K562 (cell line): ENCODE data around the gene TNPO2. TPM values are rescaled to one million over a fixed set of nuclear protein-coding genes. Genes with fewer than 3 reads are reported as not detected.

Experiments
- ARHGAP35 ChIP-seq: fragments of 450-650 bp; IDR thresholded peaks from 2 replicates; pipeline ENCODE4 v1.6.1; 2018; ENCODE audit not compliant: partially characterized antibody
- CUX1 ChIP-seq: fragments of 200-800 bp; sonication (Bioruptor generic); IDR thresholded peaks from 2 replicates; pipeline ENCODE4 v1.6.1; 2016; ENCODE audit warnings: missing genetic modification characterization, missing compliant biosample characterization
- DNMT1 ChIP-seq: fragments of 450-650 bp; IDR thresholded peaks from 2 replicates; pipeline ENCODE4 v1.6.1; 2016; ENCODE audit warnings: antibody characterized with exemption, mild to moderate bottlenecking
- HIVEP1 ChIP-seq: fragments of 250-450 bp; sonication (Bioruptor Pico); IDR thresholded peaks from 2 replicates; pipeline ENCODE4 v1.4.0; 2020; ENCODE audit warnings: mild to moderate bottlenecking
- UBTF ChIP-seq, 2 experiments: IDR thresholded peaks; 2 replicates each; pipeline ENCODE4 v1.6.1; 2012; ENCODE audit warnings: improper control_type of control experiment in 2 of 2, low read depth in 2 of 2, low read length in 2 of 2, borderline replicate concordance in 1 of 2
- ZNF134 ChIP-seq: fragments of 250-450 bp; sonication (Bioruptor Pico); conservative IDR thresholded peaks from 2 replicates; pipeline ENCODE4 v1.4.0; 2020
- ZNF165 ChIP-seq: fragments of 250-450 bp; sonication (Bioruptor Pico); IDR thresholded peaks from 2 replicates; pipeline ENCODE4 v1.4.0; 2020; ENCODE audit warnings: borderline replicate concordance
- ZNF707 ChIP-seq: fragments of 250-450 bp; sonication (Bioruptor Pico); conservative IDR thresholded peaks from 2 replicates; pipeline ENCODE4 v1.8.0; 2022; ENCODE audit warnings: inconsistent platforms, mild to moderate bottlenecking, moderate library complexity
- polyA plus RNA-seq, 8 experiments: library from polyadenylated mRNA; depleted of rRNA in 4 of 8; stranded (reverse) in 5 of 8; unstranded in 3 of 8; fragments of >200 nt; fragmentation: Nextera tagmentation in 2 of 8; fragmentation: Illumina TruSeq in 1 of 8; extraction: Ambion mirVana in 2 of 8; extraction: Trizol in 1 of 8; gene quantifications; 2 replicates each; pipeline versions ENCODE4 v1.2.1 to v1.2.3, GENCODE V29; 2011 to 2014; ENCODE audit warnings: inconsistent platforms in 1 of 8, missing spikeins in 1 of 8
- total RNA-seq, 7 experiments: library from RNA; depleted of rRNA in 6 of 7; stranded (reverse); fragments of >200 nt in 6 of 7; fragmentation: Illumina TruSeq in 2 of 7; extraction: Trizol in 2 of 7; gene quantifications; 2 replicates each; pipeline versions ENCODE4 v1.2.1 to v1.2.3, GENCODE V29; 2011 to 2021; ENCODE audit warnings: low replicate concordance in 1 of 7

Gene TNPO2
- total and polyA plus RNA-seq, 9 of the 15 experiments (the other 6 are each of a cell fraction or from before 2014, with no cell fraction given): 6.0 to 126 (median 53.8) TPM

GRCh38 chr19:12757544-12758274 lies 34.0 kb upstream of the TNPO2 start (continued):
- no peak for TF ChIP-seq UBTF (IDR thresholded peaks at IDR 0.05; ENCODE audit: borderline replicate concordance in 1 of 2, low read depth in 2 of 2, low read length in 2 of 2)
- TF ChIP-seq CUX1 (CRISPR knock-in tag): no peak
- TF ChIP-seq ARHGAP35: no peak
- TF ChIP-seq ZNF707 (CRISPR knock-in tag): no peak
- no peak for TF ChIP-seq ZNF134 (CRISPR knock-in tag)
- TF ChIP-seq HIVEP1 (CRISPR knock-in tag): no peak
- TF ChIP-seq DNMT1: no peak
- no peak for TF ChIP-seq ZNF165 (CRISPR knock-in tag)
